BLaER1 (cell line): ENCODE measurements around the gene RPRD1B.

Experiments used
- H3K27ac ChIP-seq: shearing (Covaris generic); formaldehyde crosslinking; 2 replicates; pipeline ENCODE4 v1.8.1; 2022
- H3K27me3 ChIP-seq: shearing (Covaris generic); formaldehyde crosslinking; 2 replicates; pipeline ENCODE4 v1.8.1; 2022
- H3K36me3 ChIP-seq: shearing (Covaris generic); formaldehyde crosslinking; 2 replicates; pipeline ENCODE4 v1.8.1; 2022
- H3K4me1 ChIP-seq: shearing (Covaris generic); formaldehyde crosslinking; 2 replicates; pipeline ENCODE4 v1.8.1; 2022
- H3K4me2 ChIP-seq: shearing (Covaris generic); formaldehyde crosslinking; 2 replicates; pipeline ENCODE4 v1.8.1; 2022
- H3K4me3 ChIP-seq: shearing (Covaris generic); formaldehyde crosslinking; 2 replicates; pipeline ENCODE4 v1.8.1; 2022
- H3K9ac ChIP-seq: shearing (Covaris generic); formaldehyde crosslinking; 2 replicates; pipeline ENCODE4 v1.8.1; 2022
- H3K9me3 ChIP-seq: shearing (Covaris generic); formaldehyde crosslinking; 2 replicates; pipeline ENCODE4 v1.8.1; 2022
- H4K20me1 ChIP-seq: shearing (Covaris generic); formaldehyde crosslinking; 2 replicates; pipeline ENCODE4 v1.8.1; 2022
- Cebpa-rat ChIP-seq: shearing (Covaris generic); IDR thresholded peaks from 2 replicates; pipeline ENCODE4 v1.8.1; 2022

Gene RPRD1B

DNA sequence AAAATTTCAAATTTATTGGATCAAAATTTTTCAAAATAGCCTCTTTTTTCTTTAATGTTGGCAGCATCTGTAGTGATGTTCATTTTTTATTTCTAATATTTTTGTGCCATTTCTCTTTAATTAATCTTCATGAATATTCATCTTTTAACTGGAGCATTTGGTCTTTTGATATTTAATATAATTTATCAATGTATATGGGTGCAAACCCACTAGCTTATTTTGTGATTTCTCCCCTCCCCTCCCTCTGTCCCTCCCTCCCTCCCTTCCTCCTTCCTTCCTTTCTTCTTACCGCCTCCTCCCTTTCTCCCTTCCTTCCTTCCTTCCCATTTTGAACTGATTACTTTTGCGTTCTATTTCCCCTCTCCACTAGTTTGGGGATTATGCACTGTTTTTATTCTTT, 82.3 kb downstream of the RPRD1B start:
- Histone ChIP-seq H3K4me1 (peaks cover 9% of the 10 kb centered on the region; the same call in 1 of the 2 replicates), H3K27me3 (no peaks in the 10 kb centered on the region), H3K27ac (no peak overlapping the region), H3K4me2 (no peak overlapping the region), H3K9me3 (no peaks in the 10 kb centered on the region), H4K20me1 (no peaks in the 10 kb centered on the region), H3K4me3 (no peak overlapping the region), H3K36me3 (no peaks in the 10 kb centered on the region), H3K9ac (no peak overlapping the region)
- no peak for TF ChIP-seq Cebpa-rat

DNA sequence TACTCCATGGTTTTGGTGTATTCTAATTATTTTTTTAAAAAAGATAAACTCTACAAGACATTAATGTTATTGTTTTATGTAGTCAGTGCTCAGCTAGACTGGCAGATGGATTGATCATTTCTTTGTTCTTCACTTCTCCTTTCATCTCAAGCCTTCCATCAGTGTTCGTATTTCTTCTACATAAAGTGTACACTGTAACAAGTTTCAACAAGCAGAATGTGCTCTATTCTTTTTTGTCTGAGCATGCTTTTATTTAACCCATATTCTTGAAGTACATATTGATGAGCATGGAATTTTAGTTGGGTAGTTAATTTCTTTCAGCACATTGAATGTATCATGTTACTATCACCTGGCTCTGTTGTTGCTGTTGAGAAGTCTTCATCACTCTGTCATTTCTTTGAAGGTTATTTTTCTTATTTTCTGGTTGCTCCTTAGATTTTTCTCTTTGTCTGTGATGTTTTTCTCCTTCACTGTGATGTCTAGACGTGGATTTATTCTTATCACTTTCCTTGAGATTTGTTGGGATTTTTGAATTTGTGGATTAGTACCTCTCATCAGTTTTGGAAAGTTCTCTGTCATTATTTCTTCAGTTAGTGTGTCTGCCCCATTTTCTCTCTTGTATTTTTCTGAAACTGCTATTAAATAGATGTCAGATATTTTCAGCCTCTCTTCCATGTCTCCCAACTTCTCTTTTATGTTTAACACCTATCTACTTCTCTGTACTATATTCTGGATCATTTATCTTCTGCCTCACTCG, 83.0 kb downstream of the RPRD1B start:
- H3K4me1 ChIP-seq: peaks cover 4% of the 10 kb centered on the region; the same call in 1 of the 2 replicates
- no peak overlapping the region for H3K27ac ChIP-seq
- no peak overlapping the region for H3K4me2 ChIP-seq
- H3K9me3 ChIP-seq: no peaks in the 10 kb centered on the region
- no peak overlapping the region for H3K4me3 ChIP-seq
- H3K27me3 ChIP-seq: no peaks in the 10 kb centered on the region
- H3K9ac ChIP-seq: no peak overlapping the region
- H4K20me1 ChIP-seq: no peaks in the 10 kb centered on the region
- TF ChIP-seq Cebpa-rat: no peak
- H3K36me3 ChIP-seq: no peaks in the 10 kb centered on the region

DNA sequence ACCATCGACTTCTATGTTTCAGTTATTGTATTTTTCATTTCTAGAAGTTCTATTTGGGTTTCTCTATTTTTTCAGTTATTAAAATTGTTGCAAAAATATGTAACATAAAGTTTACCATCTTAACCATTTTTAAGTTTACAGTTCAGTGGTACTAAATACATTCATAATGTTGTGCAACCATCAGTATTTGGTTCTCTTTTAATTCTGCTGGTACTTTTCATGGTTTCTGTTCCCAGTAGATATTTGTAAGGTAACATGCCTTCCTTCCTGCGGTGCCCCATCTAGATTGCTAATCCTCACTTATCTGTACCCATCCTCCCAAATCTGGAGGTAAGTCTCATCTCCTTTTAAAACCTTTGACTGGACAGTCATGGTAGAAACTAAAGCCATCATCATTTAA, 83.7 kb downstream of the RPRD1B start:
- Histone ChIP-seq H4K20me1 (no peaks in the 10 kb centered on the region), H3K27me3 (no peaks in the 10 kb centered on the region), H3K9me3 (no peaks in the 10 kb centered on the region), H3K4me2 (no peak overlapping the region), H3K36me3 (no peaks in the 10 kb centered on the region), H3K9ac (no peak overlapping the region), H3K4me3 (no peak overlapping the region), H3K4me1 (no peaks in the 10 kb centered on the region), H3K27ac (no peak overlapping the region)
- no peak for TF ChIP-seq Cebpa-rat

DNA sequence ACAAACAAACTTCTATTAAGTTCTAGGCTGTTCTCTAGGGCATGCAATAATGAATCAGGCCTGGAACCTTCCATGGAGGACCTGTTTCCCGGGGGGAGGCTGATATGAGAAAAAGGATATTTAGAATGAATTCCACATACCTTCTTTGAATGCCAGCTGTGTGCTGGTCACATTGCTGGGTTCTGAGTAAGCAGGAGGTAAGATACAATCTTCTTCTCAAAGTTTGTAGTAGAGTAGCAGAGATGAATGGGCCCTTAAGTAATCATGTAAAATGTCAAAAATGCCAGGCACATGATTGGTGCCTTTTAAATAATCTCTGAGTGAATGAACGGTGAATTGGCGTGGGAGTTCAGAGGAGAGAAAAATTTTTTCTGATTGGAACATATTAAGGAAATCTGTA, 84.1 kb downstream of the RPRD1B start:
- Histone ChIP-seq H3K4me1 (no peaks in the 10 kb centered on the region), H3K27me3 (no peaks in the 10 kb centered on the region), H3K27ac (no peak overlapping the region), H3K4me3 (no peak overlapping the region), H4K20me1 (no peaks in the 10 kb centered on the region), H3K9me3 (no peaks in the 10 kb centered on the region), H3K36me3 (no peaks in the 10 kb centered on the region), H3K9ac (no peak overlapping the region), H3K4me2 (no peak overlapping the region)
- TF ChIP-seq Cebpa-rat: no peak

DNA sequence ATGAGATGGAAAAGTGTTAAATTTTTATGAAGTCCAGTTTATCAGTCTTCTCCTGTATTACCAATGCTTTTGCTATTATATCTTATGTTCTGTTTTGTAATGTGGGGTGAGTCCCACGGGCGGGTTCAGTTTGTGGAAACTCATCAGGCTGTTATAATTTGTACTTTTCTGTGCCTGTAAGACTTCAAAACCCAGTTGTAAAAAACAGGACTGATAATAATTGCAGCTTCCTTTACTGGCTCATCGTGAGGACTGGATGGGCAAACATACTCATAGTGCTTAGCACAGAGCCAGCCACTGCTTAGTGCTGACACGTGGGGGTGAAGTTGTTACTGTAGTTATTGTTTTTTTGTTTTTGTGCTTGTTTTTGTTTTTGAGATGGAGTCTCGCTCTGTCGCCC, 85.9 kb downstream of the RPRD1B start:
- Histone ChIP-seq H3K36me3 (no peaks in the 10 kb centered on the region), H3K27me3 (no peaks in the 10 kb centered on the region), H3K27ac (no peak overlapping the region), H4K20me1 (no peaks in the 10 kb centered on the region), H3K4me3 (no peak overlapping the region), H3K9me3 (no peaks in the 10 kb centered on the region), H3K4me1 (no peaks in the 10 kb centered on the region), H3K9ac (no peak overlapping the region), H3K4me2 (no peak overlapping the region)
- no peak for TF ChIP-seq Cebpa-rat

DNA sequence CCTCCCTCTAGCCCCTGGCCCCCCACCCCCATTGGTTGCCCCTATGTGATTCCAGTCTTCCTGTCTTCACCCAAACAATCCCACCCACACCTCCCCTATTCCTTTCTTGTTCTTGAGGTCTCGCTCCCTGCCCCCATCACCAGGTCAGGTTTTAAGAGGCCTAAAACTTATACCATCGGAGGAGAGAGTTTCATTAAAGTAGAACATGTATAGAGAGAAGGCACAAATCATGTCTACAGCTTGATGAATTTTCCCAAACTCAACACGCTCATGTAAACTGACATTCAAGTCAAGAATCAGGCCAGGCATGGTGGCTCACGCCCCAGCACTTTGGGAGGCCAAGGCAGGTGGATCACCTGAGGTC, 87.1 kb downstream of the RPRD1B start:
- no peak overlapping the region for H3K4me2 ChIP-seq
- no peaks in the 10 kb centered on the region for H3K36me3 ChIP-seq
- H3K27me3 ChIP-seq: no peaks in the 10 kb centered on the region
- peaks cover 6% of the 10 kb centered on the region; the same call in 1 of the 2 replicates for H3K4me1 ChIP-seq
- H4K20me1 ChIP-seq: no peaks in the 10 kb centered on the region
- no peaks in the 10 kb centered on the region for H3K9me3 ChIP-seq
- H3K27ac ChIP-seq: no peak overlapping the region
- H3K9ac ChIP-seq: no peak overlapping the region
- no peak overlapping the region for H3K4me3 ChIP-seq
- TF ChIP-seq Cebpa-rat: no peak

DNA sequence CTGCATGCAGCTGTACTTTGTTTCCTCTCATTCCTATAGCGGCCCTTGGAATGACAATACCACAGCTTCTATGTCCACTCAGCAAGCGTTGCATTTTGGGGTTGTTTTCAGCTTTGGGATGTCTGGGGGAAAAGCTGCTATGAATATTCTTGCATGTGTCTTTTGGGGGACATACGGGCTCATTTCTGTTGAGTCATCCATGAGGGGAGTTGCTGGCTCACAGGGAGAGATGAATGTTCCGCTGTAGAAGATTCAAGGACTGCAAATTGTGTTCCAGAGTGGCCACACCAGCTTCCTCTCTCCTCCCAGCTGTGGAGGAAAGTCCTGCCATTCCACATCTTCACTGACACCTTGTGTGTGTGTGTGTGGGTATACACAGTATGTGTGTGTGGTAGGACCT, 88.2 kb downstream of the RPRD1B start:
- no peak overlapping the region for H3K4me3 ChIP-seq
- TF ChIP-seq Cebpa-rat: no peak
- H3K4me2 ChIP-seq: no peak overlapping the region
- H3K36me3 ChIP-seq: no peaks in the 10 kb centered on the region
- H3K27me3 ChIP-seq: no peaks in the 10 kb centered on the region
- H3K4me1 ChIP-seq: peaks cover 6% of the 10 kb centered on the region; the same call in 1 of the 2 replicates
- H3K9ac ChIP-seq: no peak overlapping the region
- H4K20me1 ChIP-seq: no peaks in the 10 kb centered on the region
- H3K9me3 ChIP-seq: no peaks in the 10 kb centered on the region
- no peak overlapping the region for H3K27ac ChIP-seq

DNA sequence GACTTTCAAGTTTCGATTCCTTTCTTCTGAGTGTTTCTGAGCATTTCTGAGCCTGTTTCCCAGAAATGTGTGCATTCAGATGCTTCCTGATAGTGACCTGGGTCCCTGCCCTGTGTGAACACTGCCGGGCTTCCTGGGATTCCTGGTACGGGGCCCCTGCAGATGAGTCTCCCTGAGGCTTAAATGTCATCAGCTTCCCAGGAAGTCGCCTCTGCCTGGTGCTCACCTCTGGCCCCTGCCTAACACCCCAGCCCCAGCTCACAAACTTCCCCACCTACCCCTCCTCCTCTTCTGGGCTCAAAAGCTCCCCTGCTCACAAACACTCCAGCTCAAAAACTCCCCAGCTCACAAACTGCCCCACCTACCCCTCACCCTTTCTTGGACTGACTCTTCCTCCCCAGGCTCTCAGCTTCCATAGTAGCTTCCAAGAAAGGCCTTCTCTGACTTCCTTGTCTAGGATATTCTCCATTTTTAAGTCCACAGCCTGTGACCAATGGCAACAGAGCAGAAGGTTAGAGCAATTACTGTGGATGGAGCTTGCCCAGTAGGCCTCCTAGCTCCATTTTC, 89.6 kb downstream of the RPRD1B start:
- Histone ChIP-seq H3K9me3 (no peaks in the 10 kb centered on the region), H3K27me3 (no peaks in the 10 kb centered on the region), H3K4me1 (peaks cover 6% of the 10 kb centered on the region; the same call in 1 of the 2 replicates)

DNA sequence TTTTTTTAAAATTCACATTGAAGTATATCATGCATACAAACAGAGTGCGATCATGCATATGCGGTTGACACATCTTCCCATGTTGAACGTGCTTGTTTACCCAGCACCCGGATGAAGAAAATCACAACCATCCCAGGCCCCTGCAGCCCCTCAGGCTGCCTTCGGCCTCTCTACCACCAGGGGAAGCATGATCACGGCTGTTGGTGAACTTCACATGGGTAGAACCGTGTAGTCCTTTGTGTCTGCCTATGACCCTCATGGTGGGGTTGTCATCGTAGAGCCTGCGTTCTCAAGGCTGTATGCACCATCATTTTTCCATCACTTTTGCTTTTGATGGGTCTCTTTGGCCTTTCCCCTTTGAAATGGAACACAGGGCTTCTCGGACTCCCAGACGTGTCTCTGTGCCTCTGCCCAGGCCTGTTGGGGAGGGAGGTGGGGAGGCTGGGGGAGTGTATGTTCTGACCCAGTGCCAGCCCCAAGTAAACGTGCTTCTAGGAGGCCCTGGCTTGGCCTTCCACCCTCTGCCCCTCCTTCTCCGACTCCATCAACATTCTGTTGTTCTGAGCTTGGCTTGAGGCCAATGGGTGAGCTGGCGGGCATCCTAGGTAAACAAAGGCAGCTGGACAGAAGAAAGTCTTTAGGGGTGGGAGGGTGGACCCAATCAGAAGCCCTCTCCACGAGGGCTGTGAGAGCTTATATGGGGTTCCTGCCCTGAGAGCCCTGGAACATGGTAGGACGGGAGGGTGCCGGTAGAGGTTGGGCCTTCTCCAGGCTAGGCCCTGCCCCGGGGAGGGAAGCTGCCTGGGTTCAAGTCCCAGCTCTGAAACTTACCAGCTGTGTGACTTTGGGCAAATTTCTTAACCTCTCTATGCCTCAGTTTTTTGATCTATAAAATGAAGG, 91.9 kb downstream of the RPRD1B start:
- no peak for TF ChIP-seq Cebpa-rat
- no peak overlapping the region for H3K27ac ChIP-seq
- no peak overlapping the region for H3K9ac ChIP-seq
- H3K36me3 ChIP-seq: no peaks in the 10 kb centered on the region
- no peaks in the 10 kb centered on the region for H3K27me3 ChIP-seq
- no peak overlapping the region for H3K4me2 ChIP-seq
- H3K4me3 ChIP-seq: no peak overlapping the region
- no peaks in the 10 kb centered on the region for H3K9me3 ChIP-seq
- peaks cover 6% of the 10 kb centered on the region; the same call in 1 of the 2 replicates for H3K4me1 ChIP-seq
- H4K20me1 ChIP-seq: no peaks in the 10 kb centered on the region

More for the DNA sequence above, 89.6 kb downstream of the RPRD1B start:
- Histone ChIP-seq H3K4me2 (no peak overlapping the region), H3K4me3 (no peak overlapping the region), H3K36me3 (no peaks in the 10 kb centered on the region), H4K20me1 (no peaks in the 10 kb centered on the region), H3K27ac (no peak overlapping the region), H3K9ac (no peak overlapping the region)
- no peak for TF ChIP-seq Cebpa-rat
